Esophagus squamous epithelium (tissue), 4 donors: ENCODE data around the gene VARS2.
"Not testable (repeated sequence)": the region's sequence is repeated elsewhere in the genome, so short reads cannot be mapped to it uniquely, and the experiment has no call there.

Experiments
- CTCF ChIP-seq, 6 experiments: fragments of 450-650 bp in 4 of 6; fragments of 200-600 bp in 2 of 6; sonication (generic) in 2 of 6; IDR thresholded peaks; one replicate each; pipeline ENCODE4 v1.5.1; 2016 to 2019; ENCODE audit warnings: antibody characterized with exemption in 6 of 6, mild to moderate bottlenecking in 4 of 6, moderate library complexity in 4 of 6
- POLR2A ChIP-seq, 4 donors: fragments of 450-650 bp; IDR thresholded peaks; one replicate each; pipeline ENCODE4 v1.6.1; 2017; ENCODE audit warnings: antibody characterized with exemption in 4 of 4, mild to moderate bottlenecking in 4 of 4, moderate library complexity in 3 of 4

GRCh38 chr6:30869241-30869749 is 44.7 kb upstream of the VARS2 start:
- not testable (repeated sequence) for TF ChIP-seq CTCF, POLR2A (IDR thresholded peaks at IDR 0.05)
